Measurements from ENCODE around the gene ESYT3.
"Not testable (repeated sequence)": the region's sequence is repeated elsewhere in the genome, so short reads cannot be mapped to it uniquely, and the experiment has no call there.

Gene ESYT3

GRCh38 chr3:138498991-138499390 lies 64.6 kb downstream of the ESYT3 start:
- TF ChIP-seq CTCF (IDR thresholded peaks at IDR 0.05; ENCODE audit: control insufficient read depth, extremely low read depth, insufficient read depth), result no peak
- no peak overlapping the region for H3K4me3 ChIP-seq (ENCODE audit: low read depth, low read length)
- DNase-seq (ENCODE audit: low read depth), result no peak

- H3K4me3 ChIP-seq (ENCODE audit: low read depth, low read length), result no peak overlapping the region
- DNase-seq (ENCODE audit: low read depth), result no peak
- TF ChIP-seq CTCF (IDR thresholded peaks at IDR 0.05; ENCODE audit: control insufficient read depth, extremely low read depth, insufficient read depth), result no peak
Measured at GRCh38 chr3:138507524-138507923, 73.1 kb downstream of the ESYT3 start.

- DNase-seq (ENCODE audit: low read depth), result no peak
- no peak for TF ChIP-seq CTCF (IDR thresholded peaks at IDR 0.05; ENCODE audit: control insufficient read depth, extremely low read depth, insufficient read depth)
- H3K4me3 ChIP-seq (ENCODE audit: low read depth, low read length), result no peak overlapping the region
Measured at GRCh38 chr3:138509586-138509985, 75.2 kb downstream of the ESYT3 start.

GRCh38 chr3:138511945-138512344 lies 77.5 kb downstream of the ESYT3 start:
- no peak overlapping the region for H3K4me3 ChIP-seq (ENCODE audit: low read depth, low read length)
- no peak for TF ChIP-seq CTCF (IDR thresholded peaks at IDR 0.05; ENCODE audit: control insufficient read depth, extremely low read depth, insufficient read depth)
- no peak for DNase-seq (ENCODE audit: low read depth)

- no peak for TF ChIP-seq CTCF (IDR thresholded peaks at IDR 0.05; ENCODE audit: control insufficient read depth, extremely low read depth, insufficient read depth)
- no peak for DNase-seq (ENCODE audit: low read depth)
- no peak overlapping the region for H3K4me3 ChIP-seq (ENCODE audit: low read depth, low read length)
Measured at GRCh38 chr3:138513090-138513843, 78.9 kb downstream of the ESYT3 start.

- H3K4me3 ChIP-seq (ENCODE audit: low read depth, low read length); DNase-seq (ENCODE audit: low read depth): not testable (repeated sequence)
Measured at GRCh38 chr3:138521445-138521844, 87.0 kb downstream of the ESYT3 start.

All from LNCaP clone FGC (cell line).